ENCODE measurements around the gene ZNF346.

DNA sequence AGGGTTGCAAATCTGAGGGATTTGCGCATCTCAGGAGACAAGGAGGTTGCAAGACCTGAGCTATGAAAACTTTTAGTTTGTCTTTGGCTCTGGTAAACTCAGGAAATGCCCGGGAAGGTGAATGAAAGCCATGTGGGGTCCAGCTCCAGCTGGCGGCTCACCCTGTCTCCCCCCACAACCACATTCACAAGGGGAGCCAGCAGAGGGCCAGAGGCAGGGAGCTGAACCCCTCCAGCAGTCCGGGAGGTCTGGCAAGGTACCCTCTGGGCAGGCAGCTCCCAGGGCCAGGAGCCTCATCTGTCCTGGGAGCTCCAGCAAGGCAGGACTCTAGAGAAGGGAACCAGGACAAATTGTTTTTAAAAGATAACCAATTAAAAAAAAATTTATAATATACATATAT, 61.7 kb downstream of the ZNF346 start:
- TF ChIP-seq TAF1 (IDR thresholded peaks at IDR 0.05; ENCODE audit: borderline replicate concordance, low read depth, low read length) (no peak), SRF (IDR thresholded peaks at IDR 0.05; ENCODE audit: low read depth in 2 of 2, low read length in 2 of 2) (no peak), RBBP5 (conservative IDR thresholded peaks at IDR 0.05) (no peak), YY1 (IDR thresholded peaks at IDR 0.05; ENCODE audit: low read depth, low read length) (no peak), ZNF274 (IDR thresholded peaks at IDR 0.05; ENCODE audit: insufficient read depth, insufficient read length) (no peak), GABPA (IDR thresholded peaks at IDR 0.05; ENCODE audit: low read depth) (no peak), POLR2A (IDR thresholded peaks at IDR 0.05; ENCODE audit: low read depth, low read length) (no peak), SMAD5 (IDR thresholded peaks at IDR 0.05; ENCODE audit: low read depth) (no peak), EP300 (IDR thresholded peaks at IDR 0.05; ENCODE audit: borderline replicate concordance in 1 of 2, control insufficient read depth in 1 of 2, low read depth in 2 of 2, low read length in 2 of 2) (no peak), SIN3A (IDR thresholded peaks at IDR 0.05; ENCODE audit: low read depth, low read length) (no peak), RUNX3 (IDR thresholded peaks at IDR 0.05; ENCODE audit: low read length) (no peak)
- TF ChIP-seq, protein P1, sequence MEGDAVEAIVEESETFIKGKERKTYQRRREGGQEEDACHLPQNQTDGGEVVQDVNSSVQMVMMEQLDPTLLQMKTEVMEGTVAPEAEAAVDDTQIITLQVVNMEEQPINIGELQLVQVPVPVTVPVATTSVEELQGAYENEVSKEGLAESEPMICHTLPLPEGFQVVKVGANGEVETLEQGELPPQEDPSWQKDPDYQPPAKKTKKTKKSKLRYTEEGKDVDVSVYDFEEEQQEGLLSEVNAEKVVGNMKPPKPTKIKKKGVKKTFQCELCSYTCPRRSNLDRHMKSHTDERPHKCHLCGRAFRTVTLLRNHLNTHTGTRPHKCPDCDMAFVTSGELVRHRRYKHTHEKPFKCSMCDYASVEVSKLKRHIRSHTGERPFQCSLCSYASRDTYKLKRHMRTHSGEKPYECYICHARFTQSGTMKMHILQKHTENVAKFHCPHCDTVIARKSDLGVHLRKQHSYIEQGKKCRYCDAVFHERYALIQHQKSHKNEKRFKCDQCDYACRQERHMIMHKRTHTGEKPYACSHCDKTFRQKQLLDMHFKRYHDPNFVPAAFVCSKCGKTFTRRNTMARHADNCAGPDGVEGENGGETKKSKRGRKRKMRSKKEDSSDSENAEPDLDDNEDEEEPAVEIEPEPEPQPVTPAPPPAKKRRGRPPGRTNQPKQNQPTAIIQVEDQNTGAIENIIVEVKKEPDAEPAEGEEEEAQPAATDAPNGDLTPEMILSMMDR (IDR thresholded peaks at IDR 0.05 in 2 of 3, conservative IDR thresholded peaks at IDR 0.05 in 1 of 3; ENCODE audit: control insufficient read depth in 2 of 3, extremely low read depth in 1 of 3, insufficient read depth in 1 of 3, low read depth in 3 of 3, low read length in 3 of 3), result no peak
- TF ChIP-seq, protein P2, sequence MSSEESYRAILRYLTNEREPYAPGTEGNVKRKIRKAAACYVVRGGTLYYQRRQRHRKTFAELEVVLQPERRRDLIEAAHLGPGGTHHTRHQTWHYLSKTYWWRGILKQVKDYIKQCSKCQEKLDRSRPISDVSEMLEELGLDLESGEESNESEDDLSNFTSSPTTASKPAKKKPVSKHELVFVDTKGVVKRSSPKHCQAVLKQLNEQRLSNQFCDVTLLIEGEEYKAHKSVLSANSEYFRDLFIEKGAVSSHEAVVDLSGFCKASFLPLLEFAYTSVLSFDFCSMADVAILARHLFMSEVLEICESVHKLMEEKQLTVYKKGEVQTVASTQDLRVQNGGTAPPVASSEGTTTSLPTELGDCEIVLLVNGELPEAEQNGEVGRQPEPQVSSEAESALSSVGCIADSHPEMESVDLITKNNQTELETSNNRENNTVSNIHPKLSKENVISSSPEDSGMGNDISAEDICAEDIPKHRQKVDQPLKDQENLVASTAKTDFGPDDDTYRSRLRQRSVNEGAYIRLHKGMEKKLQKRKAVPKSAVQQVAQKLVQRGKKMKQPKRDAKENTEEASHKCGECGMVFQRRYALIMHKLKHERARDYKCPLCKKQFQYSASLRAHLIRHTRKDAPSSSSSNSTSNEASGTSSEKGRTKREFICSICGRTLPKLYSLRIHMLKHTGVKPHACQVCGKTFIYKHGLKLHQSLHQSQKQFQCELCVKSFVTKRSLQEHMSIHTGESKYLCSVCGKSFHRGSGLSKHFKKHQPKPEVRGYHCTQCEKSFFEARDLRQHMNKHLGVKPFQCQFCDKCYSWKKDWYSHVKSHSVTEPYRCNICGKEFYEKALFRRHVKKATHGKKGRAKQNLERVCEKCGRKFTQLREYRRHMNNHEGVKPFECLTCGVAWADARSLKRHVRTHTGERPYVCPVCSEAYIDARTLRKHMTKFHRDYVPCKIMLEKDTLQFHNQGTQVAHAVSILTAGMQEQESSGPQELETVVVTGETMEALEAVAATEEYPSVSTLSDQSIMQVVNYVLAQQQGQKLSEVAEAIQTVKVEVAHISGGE (CRISPR knock-in tag; IDR thresholded peaks at IDR 0.05), result no peak
